ENCODE measurements around the gene RNASEH1.

The RNASEH1 gene

GRCh38 chr2:3513026-3513810 lies 44.9 kb downstream of the RNASEH1 start:
- Mint-ChIP-seq H3K9me3 (peaks cover 9% of the 10 kb centered on the region), H3K4me3 (no peak overlapping the region), H3K27me3 (ENCODE audit: low read depth) (no peaks in the 10 kb centered on the region), H3K4me1 (peaks cover 6% of the 10 kb centered on the region), H3K36me3 (ENCODE audit: low read depth) (peaks cover 79% of the 10 kb centered on the region), H3K27ac (no peak overlapping the region)
- TF ChIP-seq, protein P1, sequence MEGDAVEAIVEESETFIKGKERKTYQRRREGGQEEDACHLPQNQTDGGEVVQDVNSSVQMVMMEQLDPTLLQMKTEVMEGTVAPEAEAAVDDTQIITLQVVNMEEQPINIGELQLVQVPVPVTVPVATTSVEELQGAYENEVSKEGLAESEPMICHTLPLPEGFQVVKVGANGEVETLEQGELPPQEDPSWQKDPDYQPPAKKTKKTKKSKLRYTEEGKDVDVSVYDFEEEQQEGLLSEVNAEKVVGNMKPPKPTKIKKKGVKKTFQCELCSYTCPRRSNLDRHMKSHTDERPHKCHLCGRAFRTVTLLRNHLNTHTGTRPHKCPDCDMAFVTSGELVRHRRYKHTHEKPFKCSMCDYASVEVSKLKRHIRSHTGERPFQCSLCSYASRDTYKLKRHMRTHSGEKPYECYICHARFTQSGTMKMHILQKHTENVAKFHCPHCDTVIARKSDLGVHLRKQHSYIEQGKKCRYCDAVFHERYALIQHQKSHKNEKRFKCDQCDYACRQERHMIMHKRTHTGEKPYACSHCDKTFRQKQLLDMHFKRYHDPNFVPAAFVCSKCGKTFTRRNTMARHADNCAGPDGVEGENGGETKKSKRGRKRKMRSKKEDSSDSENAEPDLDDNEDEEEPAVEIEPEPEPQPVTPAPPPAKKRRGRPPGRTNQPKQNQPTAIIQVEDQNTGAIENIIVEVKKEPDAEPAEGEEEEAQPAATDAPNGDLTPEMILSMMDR (IDR thresholded peaks at IDR 0.05; ENCODE audit: unreplicated experiment in 3 of 3): no peak

DNA sequence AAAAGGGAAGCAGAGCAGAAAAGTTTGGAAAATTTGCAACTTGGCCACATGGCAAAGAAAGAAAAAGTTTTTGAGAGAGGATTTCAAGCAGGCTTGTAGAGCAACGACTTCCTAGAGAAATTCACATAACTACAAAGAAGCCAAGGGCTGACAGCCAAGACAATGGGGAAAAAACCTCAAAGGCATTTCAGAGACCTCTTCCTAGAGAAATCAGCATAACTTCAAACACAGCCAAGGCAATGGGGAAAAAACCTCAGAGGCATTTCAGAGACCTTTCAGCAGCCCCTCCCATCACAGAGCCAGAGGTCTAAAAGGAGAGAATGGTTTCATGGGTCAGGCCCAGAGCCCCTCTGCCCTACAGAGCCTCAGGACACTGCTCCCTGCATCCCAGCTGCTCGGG lies 46.0 kb downstream of the RNASEH1 start:
- Mint-ChIP-seq H3K9me3 (peaks cover 15% of the 10 kb centered on the region), H3K27me3 (ENCODE audit: low read depth) (no peaks in the 10 kb centered on the region), H3K36me3 (ENCODE audit: low read depth) (peaks cover 80% of the 10 kb centered on the region), H3K4me3 (no peak overlapping the region), H3K4me1 (no peaks in the 10 kb centered on the region), H3K27ac (no peak overlapping the region)
- TF ChIP-seq, protein P1 (IDR thresholded peaks at IDR 0.05; ENCODE audit: unreplicated experiment in 3 of 3): no peak

DNA sequence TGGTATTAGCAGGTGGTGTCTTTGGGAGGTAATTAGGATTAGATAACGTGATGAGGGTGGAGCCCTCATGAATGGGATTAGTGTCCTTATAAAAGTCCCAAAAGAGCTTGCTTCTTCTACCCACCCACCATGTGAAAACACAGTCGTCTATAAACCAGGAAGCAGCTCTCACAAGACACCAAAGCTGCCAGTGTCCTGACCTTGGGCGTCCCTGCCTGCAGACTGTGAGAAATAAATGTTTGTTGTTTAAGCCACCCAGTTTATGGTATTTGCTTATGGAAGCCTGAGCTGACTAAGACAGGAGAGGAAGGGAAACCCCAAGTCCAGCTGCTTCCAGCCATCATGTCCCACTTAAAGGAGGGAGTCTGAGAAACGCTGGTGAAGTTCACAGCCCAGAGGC lies 52.4 kb downstream of the RNASEH1 start:
- H3K36me3 Mint-ChIP-seq (ENCODE audit: low read depth): peaks cover 80% of the 10 kb centered on the region
- no peaks in the 10 kb centered on the region for H3K27me3 Mint-ChIP-seq (ENCODE audit: low read depth)
- H3K9me3 Mint-ChIP-seq: peaks cover 13% of the 10 kb centered on the region
- peaks cover 27% of the 10 kb centered on the region for H3K4me1 Mint-ChIP-seq
- H3K4me3 Mint-ChIP-seq: no peak overlapping the region
- TF ChIP-seq, protein P1 (IDR thresholded peaks at IDR 0.05; ENCODE audit: unreplicated experiment in 3 of 3): no peak
- H3K27ac Mint-ChIP-seq: peak overlapping the region; percentile 53 to 68 (median 62)

DNA sequence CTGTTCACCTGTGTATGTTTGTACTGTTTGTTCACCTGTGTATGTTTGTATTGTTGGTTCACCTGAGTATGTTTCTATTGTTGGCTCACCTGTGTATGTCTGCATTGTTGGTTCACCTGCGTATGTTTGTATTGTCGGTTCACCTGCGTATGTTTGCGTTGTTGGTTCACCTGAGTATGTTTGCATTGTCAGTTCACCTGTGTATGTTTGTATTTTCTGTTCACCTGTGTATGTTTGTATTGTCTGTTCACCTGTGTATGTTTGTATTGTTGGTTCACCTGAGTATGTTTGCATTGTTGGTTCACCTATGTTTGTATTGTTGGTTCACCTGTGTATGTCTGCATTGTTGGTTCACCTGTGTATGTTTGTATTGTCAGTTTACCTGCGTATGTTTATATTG lies 53.4 kb downstream of the RNASEH1 start:
- H3K36me3 Mint-ChIP-seq (ENCODE audit: low read depth): peaks cover 76% of the 10 kb centered on the region
- H3K4me1 Mint-ChIP-seq: peaks cover 27% of the 10 kb centered on the region
- TF ChIP-seq, protein P1 (IDR thresholded peaks at IDR 0.05; ENCODE audit: unreplicated experiment in 3 of 3): no peak

GRCh38 chr2:3503483-3503882 lies 54.6 kb downstream of the RNASEH1 start:
- Mint-ChIP-seq H3K27ac (no peak overlapping the region), H3K27me3 (ENCODE audit: low read depth) (no peaks in the 10 kb centered on the region), H3K4me1 (peaks cover 27% of the 10 kb centered on the region), H3K36me3 (ENCODE audit: low read depth) (peaks cover 78% of the 10 kb centered on the region), H3K4me3 (no peak overlapping the region), H3K9me3 (peaks cover 12% of the 10 kb centered on the region)
- TF ChIP-seq, protein P1 (IDR thresholded peaks at IDR 0.05; ENCODE audit: unreplicated experiment in 3 of 3): no peak

More for the DNA sequence above, 53.4 kb downstream of the RNASEH1 start:
- no peak overlapping the region for H3K4me3 Mint-ChIP-seq
- no peak overlapping the region for H3K27ac Mint-ChIP-seq
- no peaks in the 10 kb centered on the region for H3K27me3 Mint-ChIP-seq (ENCODE audit: low read depth)
- peaks cover 13% of the 10 kb centered on the region for H3K9me3 Mint-ChIP-seq

DNA sequence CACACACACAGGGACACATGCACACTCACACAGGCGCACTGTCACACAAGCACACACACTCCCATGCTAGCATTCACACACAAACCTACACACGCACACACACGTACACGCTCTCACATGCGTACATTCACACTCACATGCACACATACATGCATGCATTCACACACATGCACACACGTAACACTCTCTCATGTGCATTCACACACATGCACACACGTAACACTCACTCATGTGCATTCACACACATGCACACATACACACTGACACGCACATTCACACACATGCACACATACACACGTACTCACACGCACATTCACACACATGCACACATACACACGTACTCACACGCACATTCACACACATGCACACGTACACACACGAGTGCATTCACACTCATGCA lies 55.1 kb downstream of the RNASEH1 start:
- Mint-ChIP-seq H3K27ac (no peak overlapping the region), H3K36me3 (ENCODE audit: low read depth) (peaks cover 79% of the 10 kb centered on the region)

More for the DNA sequence above, 55.1 kb downstream of the RNASEH1 start:
- H3K27me3 Mint-ChIP-seq (ENCODE audit: low read depth): no peaks in the 10 kb centered on the region
- no peak overlapping the region for H3K4me3 Mint-ChIP-seq
- peaks cover 9% of the 10 kb centered on the region for H3K9me3 Mint-ChIP-seq
- peaks cover 27% of the 10 kb centered on the region for H3K4me1 Mint-ChIP-seq
- TF ChIP-seq, protein P1 (IDR thresholded peaks at IDR 0.05; ENCODE audit: unreplicated experiment in 3 of 3): no peak
